Transverse colon (tissue), 4 donors: ENCODE measurements around the gene PPP6R3.

ENCODE experiments used
- EP300 ChIP-seq: sonication (generic); formaldehyde crosslinking; IDR thresholded peaks from one replicate; pipeline ENCODE4 v1.6.1; 2017; ENCODE audit warnings: antibody characterized with exemption, low read depth
- POLR2A ChIP-seq: fragments of 450-650 bp; IDR thresholded peaks from one replicate; pipeline ENCODE4 v1.6.1; 2016; ENCODE audit warnings: antibody characterized with exemption, mild to moderate bottlenecking, moderate library complexity
- POLR2AphosphoS5 ChIP-seq, 3 donors: sonication (generic); formaldehyde crosslinking; IDR thresholded peaks; one replicate each; pipeline ENCODE4 v1.6.1; 2016; ENCODE audit warnings: antibody characterized with exemption in 3 of 3
- TF ChIP-seq, protein P1 (sequence below), 5 experiments: fragments of 200-600 bp in 3 of 5; fragments of 450-650 bp in 2 of 5; sonication (generic) in 3 of 5; IDR thresholded peaks; 1 replicate in 2 of 5; 2 replicates in 3 of 5; pipeline ENCODE4 v1.5.1; 2016 to 2017; ENCODE audit warnings: antibody characterized with exemption in 5 of 5, inconsistent platforms in 3 of 5, mild to moderate bottlenecking in 2 of 5, moderate library complexity in 1 of 5

DNA sequence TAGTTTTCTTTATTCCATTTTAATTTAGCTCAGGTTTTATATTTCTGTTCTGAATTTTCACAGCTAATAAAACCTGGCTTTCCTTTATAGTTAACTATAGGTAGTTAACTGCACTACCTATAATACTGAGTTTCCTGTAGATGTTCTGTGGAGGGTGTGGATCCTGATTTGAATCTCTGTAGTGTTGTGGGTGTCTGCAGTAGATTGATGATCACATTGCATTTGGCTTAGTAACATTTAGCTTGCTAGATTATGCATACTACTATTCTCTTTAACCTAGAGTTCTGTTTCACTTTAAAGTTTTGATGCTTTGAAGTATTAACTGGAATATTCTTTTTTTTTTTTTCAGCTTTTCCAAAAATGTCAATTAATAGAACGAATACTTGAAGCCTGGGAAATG is 110.1 kb downstream of the PPP6R3 start:
- TF ChIP-seq EP300 (no peak), POLR2AphosphoS5 (IDR thresholded peaks at IDR 0.05) (no peak), POLR2A (no peak)
- TF ChIP-seq, protein P1, sequence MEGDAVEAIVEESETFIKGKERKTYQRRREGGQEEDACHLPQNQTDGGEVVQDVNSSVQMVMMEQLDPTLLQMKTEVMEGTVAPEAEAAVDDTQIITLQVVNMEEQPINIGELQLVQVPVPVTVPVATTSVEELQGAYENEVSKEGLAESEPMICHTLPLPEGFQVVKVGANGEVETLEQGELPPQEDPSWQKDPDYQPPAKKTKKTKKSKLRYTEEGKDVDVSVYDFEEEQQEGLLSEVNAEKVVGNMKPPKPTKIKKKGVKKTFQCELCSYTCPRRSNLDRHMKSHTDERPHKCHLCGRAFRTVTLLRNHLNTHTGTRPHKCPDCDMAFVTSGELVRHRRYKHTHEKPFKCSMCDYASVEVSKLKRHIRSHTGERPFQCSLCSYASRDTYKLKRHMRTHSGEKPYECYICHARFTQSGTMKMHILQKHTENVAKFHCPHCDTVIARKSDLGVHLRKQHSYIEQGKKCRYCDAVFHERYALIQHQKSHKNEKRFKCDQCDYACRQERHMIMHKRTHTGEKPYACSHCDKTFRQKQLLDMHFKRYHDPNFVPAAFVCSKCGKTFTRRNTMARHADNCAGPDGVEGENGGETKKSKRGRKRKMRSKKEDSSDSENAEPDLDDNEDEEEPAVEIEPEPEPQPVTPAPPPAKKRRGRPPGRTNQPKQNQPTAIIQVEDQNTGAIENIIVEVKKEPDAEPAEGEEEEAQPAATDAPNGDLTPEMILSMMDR (IDR thresholded peaks at IDR 0.05): no peak
